GM12878 (cell line): ENCODE data around the gene TRAF3IP1. TPM values are rescaled to one million over a fixed set of nuclear protein-coding genes. Genes with fewer than 3 reads are reported as not detected.

Source experiments
- ATAC-seq: fragments of 200-7000 bp; cut with Tn5 transposase; 3 replicates; pipeline ENCODE4 v1.9.1; 2020; ENCODE audit warnings: mild to moderate bottlenecking, moderate library complexity
- BruUV-seq: library from RNA; stranded (reverse); fragments of 400-500 nt; replicated peaks from 2 replicates; lab custom pipeline; 2021; lab: Mats Ljungman, UMichigan
- CTCF ChIA-PET: fragments of 300-600 bp; sonication (Branson Sonifier 250); formaldehyde crosslinking; extraction: SDS; loops from one replicate; lab custom pipeline; 2021; ENCODE audit warnings: inconsistent platforms; lab: Yijun Ruan, JAX
- POLR2A ChIA-PET: fragments of 350-600 bp; formaldehyde crosslinking; extraction: SDS; loops from one replicate; lab custom pipeline; 2021; ENCODE audit warnings: inconsistent platforms; lab: Charles Lee
- RAD21 ChIA-PET: fragments of 300-600 bp; sonication (Branson Sonifier 250); formaldehyde crosslinking; loops from one replicate; lab custom pipeline; 2023; ENCODE audit warnings: antibody characterized with exemption; ENCODE audit not compliant: unreplicated experiment; lab: Charles Lee
- SMC1A ChIA-PET: fragments of 300-600 bp; sonication (Branson Sonifier 250); formaldehyde crosslinking; loops from one replicate; lab custom pipeline; 2023; ENCODE audit not compliant: unreplicated experiment, uncharacterized antibody; lab: Charles Lee
- DNase-seq: peaks from one replicate; pipeline ENCODE4 v3.0.0-alpha.2; 2011; ENCODE audit warnings: low read depth, low spot score
- FAIRE-seq: peaks from 3 replicates; lab custom pipeline; 2011; peaks lifted over from hg19 to GRCh38; lab: Jason Lieb, UNC
- H2AFZ ChIP-seq: 2 replicates; pipeline ENCODE4 v1.6.0; 2011; ENCODE audit warnings: low read depth, low read length, control low read depth; ENCODE audit not compliant: control insufficient read depth
- H3K27ac ChIP-seq: 2 replicates; pipeline ENCODE4 v1.5.1; 2011; ENCODE audit warnings: control low read depth; ENCODE audit not compliant: control insufficient read depth, insufficient read depth
- H3K27me3 ChIP-seq, 2 experiments: replicated peaks in 1 of 2; 2 replicates each; pipeline versions ENCODE4 v1.6.0 to v1.6.1; 2011; ENCODE audit warnings: low read length in 1 of 2; ENCODE audit not compliant: control insufficient read depth in 2 of 2, insufficient read depth in 2 of 2
- H3K36me3 ChIP-seq, 2 experiments: 2 replicates each; pipeline ENCODE4 v1.5.1; 2011; ENCODE audit warnings: low read length in 1 of 2; ENCODE audit not compliant: control insufficient read depth in 2 of 2, insufficient read depth in 2 of 2
- H3K4me1 ChIP-seq: 2 replicates; pipeline ENCODE4 v1.6.1; 2011; ENCODE audit warnings: mild to moderate bottlenecking, low read length, moderate library complexity, mixed read lengths; ENCODE audit not compliant: control insufficient read depth, insufficient read depth
- H3K4me2 ChIP-seq: 2 replicates; pipeline ENCODE4 v1.6.0; 2011; ENCODE audit warnings: control low read depth; ENCODE audit not compliant: control insufficient read depth, insufficient read depth
- H3K4me3 ChIP-seq: fragments of 200-600 bp; sonication (generic); 2 replicates; pipeline ENCODE4 v1.5.1; 2016
- H3K79me2 ChIP-seq: 2 replicates; pipeline ENCODE4 v1.6.0; 2011; ENCODE audit warnings: low read length; ENCODE audit not compliant: control insufficient read depth, insufficient read depth
- H3K9ac ChIP-seq: 2 replicates; pipeline ENCODE4 v1.8.0; 2011; ENCODE audit warnings: low read length, control low read depth, mixed read lengths; ENCODE audit not compliant: control insufficient read depth, insufficient read depth
- H3K9me3 ChIP-seq: replicated peaks from 3 replicates; pipeline ENCODE4 v1.5.1; 2011; ENCODE audit warnings: mild to moderate bottlenecking, low read length; ENCODE audit not compliant: control insufficient read depth, insufficient read depth
- H4K20me1 ChIP-seq: 2 replicates; pipeline ENCODE4 v1.6.0; 2011; ENCODE audit not compliant: control insufficient read depth, insufficient read depth
- HDGF ChIP-seq: fragments of 450-650 bp; IDR thresholded peaks from 2 replicates; pipeline ENCODE4 v1.6.1; 2016; ENCODE audit warnings: antibody characterized with exemption
- NKRF ChIP-seq: fragments of 450-650 bp; conservative IDR thresholded peaks from 2 replicates; pipeline ENCODE4 v1.6.1; 2017; ENCODE audit warnings: mild to moderate bottlenecking, moderate library complexity
- WGBS: methylation state at CpG from one replicate; pipeline ENCODE4 v1.1.6; 2016; ENCODE audit warnings: low lambda C conversion rate; ENCODE audit not compliant: insufficient replicate concordance, insufficient coverage; ENCODE audit errors: missing lambda C conversion rate; 5-methylcytosine and 5-hydroxymethylcytosine counted together
- in situ Hi-C: fragments of 300-500 bp; cut with MboI; formaldehyde crosslinking; loops from 9 replicates; pipeline ENCODE4 v1.14.3; 2018; ENCODE audit warnings: mixed read lengths
- intact Hi-C: fragments of 100-400 bp; cut with micrococcal nuclease; formaldehyde crosslinking; loops from one replicate; pipeline ENCODE4 v1.14.2; 2022; ENCODE audit not compliant: unreplicated experiment
- polyA plus RNA-seq, 11 experiments: library from polyadenylated mRNA; depleted of rRNA in 4 of 11; unstranded in 6 of 11; stranded (reverse) in 5 of 11; fragments of >200 nt; fragmentation: Nextera tagmentation in 4 of 11; fragmentation: Illumina TruSeq in 1 of 11; extraction: Ambion mirVana in 4 of 11; extraction: Trizol in 1 of 11; gene quantifications; 1 replicate in 1 of 11; 2 replicates in 10 of 11; pipeline versions ENCODE4 v1.2.1 to v1.2.3, GENCODE V29; 2011 to 2016; ENCODE audit warnings: inconsistent platforms in 2 of 11, missing spikeins in 2 of 11, low read depth in 1 of 11
- total RNA-seq, 4 experiments: library from RNA; depleted of rRNA in 3 of 4; stranded (reverse); fragments of >200 nt in 3 of 4; fragmentation: Illumina TruSeq in 1 of 4; extraction: Trizol in 1 of 4; gene quantifications; 2 replicates each; pipeline versions ENCODE4 v1.2.1 to v1.2.3, GENCODE V29; 2013 to 2021
- TF ChIP-seq, protein P1 (sequence below): IDR thresholded peaks from 2 replicates; pipeline ENCODE4 v1.6.1; 2011; ENCODE audit warnings: low read depth, low read length, improper control_type of control experiment, borderline replicate concordance

TRAF3IP1 gene
- total and polyA plus RNA-seq, 10 of the 15 experiments (the other 5 are each of a cell fraction or from before 2014, with no cell fraction given), result 1.6 to 7.5 (median 3.6) TPM

- ATAC-seq (no peak; the same call in 2 of the 3 replicates), FAIRE-seq (no peak), DNase-seq (no peak)
- Histone ChIP-seq H3K4me1 (peaks cover 15% of the 10 kb centered on the region), H3K9ac (peak overlapping the region; percentile 73), H3K4me2 (peak overlapping the region; percentile 95), H3K4me3 (peak overlapping the region; percentile 74), H3K79me2 (peaks cover 25% of the 10 kb centered on the region), H3K36me3 (no peaks in the 10 kb centered on the region), H3K9me3 (no peaks in the 10 kb centered on the region), H3K27me3 (no peaks in the 10 kb centered on the region), H2AFZ (peak overlapping the region; percentile 90), H4K20me1 (no peaks in the 10 kb centered on the region; the same call in 1 of the 2 replicates), H3K27ac (peak overlapping the region; percentile 79)
- TSS peak; percentile 86 for BruUV-seq
- TF ChIP-seq HDGF, result 0 out of 2 replicates have a peak, but pooled peaks have one; percentile 10
- TF ChIP-seq, protein P1, sequence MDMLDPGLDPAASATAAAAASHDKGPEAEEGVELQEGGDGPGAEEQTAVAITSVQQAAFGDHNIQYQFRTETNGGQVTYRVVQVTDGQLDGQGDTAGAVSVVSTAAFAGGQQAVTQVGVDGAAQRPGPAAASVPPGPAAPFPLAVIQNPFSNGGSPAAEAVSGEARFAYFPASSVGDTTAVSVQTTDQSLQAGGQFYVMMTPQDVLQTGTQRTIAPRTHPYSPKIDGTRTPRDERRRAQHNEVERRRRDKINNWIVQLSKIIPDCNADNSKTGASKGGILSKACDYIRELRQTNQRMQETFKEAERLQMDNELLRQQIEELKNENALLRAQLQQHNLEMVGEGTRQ, result no peak
- TF ChIP-seq NKRF, result no peak
- intact Hi-C loops (no loop called here), in situ Hi-C loops (no loop called here)
- SMC1A ChIA-PET, result interaction anchor here (0.6 to 0.7 kb wide), 2 partner anchors 143 to 184 kb away, joined by 3 read pairs; no protein-coding TSS in a partner anchor
- POLR2A ChIA-PET, result interaction anchor here (0.6 to 1.0 kb wide), 3 partner anchors 32 to 88 kb away, joined by 3 to 8 read pairs (median 4); no protein-coding TSS in a partner anchor
- RAD21 ChIA-PET, result no interaction called here
- 10% methylated on average over 13 of the region's 13 CpGs for WGBS
- CTCF ChIA-PET, result interaction anchor here (1.1 to 5.0 kb wide), 4 partner anchors 12 to 33 kb away, joined by 3 to 27 read pairs (median 4); no protein-coding TSS in a partner anchor
Observed at GRCh38 chr2:238289574-238289973, 30.7 kb upstream of the TRAF3IP1 start.
